ENCODE results near the gene DUSP1. TPM values are rescaled to one million over a fixed set of nuclear protein-coding genes. Genes with fewer than 3 reads are reported as not detected.
A peak's percentile ranks its signal among the peaks of the same experiment; 100 is the strongest.
"Not testable (repeated sequence)": the region's sequence is repeated elsewhere in the genome, so short reads cannot be mapped to it uniquely, and the experiment has no call there.

DUSP1 gene
- total RNA-seq, 1 donor from 2014 or later = 84.2 TPM

GRCh38 chr5:172797771-172798191, 26.8 kb upstream of the DUSP1 start:
- DNase-seq (ENCODE audit: low spot score) = no peak

- no peak for DNase-seq (ENCODE audit: low spot score)
Observed at GRCh38 chr5:172796306-172796705, 25.3 kb upstream of the DUSP1 start.

- DNase-seq (ENCODE audit: low spot score) = peak; percentile 91
Observed at GRCh38 chr5:172795318-172795977, 24.5 kb upstream of the DUSP1 start.

GRCh38 chr5:172793577-172794488, 22.8 kb upstream of the DUSP1 start:
- no peak for DNase-seq (ENCODE audit: low spot score)

GRCh38 chr5:172792701-172793570, 21.9 kb upstream of the DUSP1 start:
- DNase-seq (ENCODE audit: low spot score) = no peak

- DNase-seq (ENCODE audit: low spot score) = no peak
Observed at GRCh38 chr5:172791726-172792445, 20.9 kb upstream of the DUSP1 start.

- no peak for DNase-seq (ENCODE audit: low spot score)
Observed at GRCh38 chr5:172791286-172791685, 20.3 kb upstream of the DUSP1 start.

- DNase-seq (ENCODE audit: low spot score) = no peak
Observed at GRCh38 chr5:172790496-172790889, 19.5 kb upstream of the DUSP1 start.

GRCh38 chr5:172789687-172790495, 18.9 kb upstream of the DUSP1 start:
- no peak for DNase-seq (ENCODE audit: low spot score)

- no peak for DNase-seq (ENCODE audit: low spot score)
Observed at GRCh38 chr5:172788771-172789686, 18.0 kb upstream of the DUSP1 start.

- DNase-seq (ENCODE audit: low spot score) = not testable (repeated sequence)
Observed at GRCh38 chr5:172787538-172787937, 16.5 kb upstream of the DUSP1 start.

- DNase-seq (ENCODE audit: low spot score) = no peak
Observed at GRCh38 chr5:172786736-172787462, 15.9 kb upstream of the DUSP1 start.

GRCh38 chr5:172785429-172786088, 14.6 kb upstream of the DUSP1 start:
- DNase-seq (ENCODE audit: low spot score) = no peak

GRCh38 chr5:172784162-172784561, 13.2 kb upstream of the DUSP1 start:
- not testable (repeated sequence) for DNase-seq (ENCODE audit: low spot score)

GRCh38 chr5:172783319-172783718, 12.3 kb upstream of the DUSP1 start:
- DNase-seq (ENCODE audit: low spot score) = not testable (repeated sequence)

GRCh38 chr5:172782169-172783039, 11.4 kb upstream of the DUSP1 start:
- DNase-seq (ENCODE audit: low spot score) = no peak

GRCh38 chr5:172779691-172780341, 8.8 kb upstream of the DUSP1 start:
- DNase-seq (ENCODE audit: low spot score) = no peak

All from ureter (tissue), 1 donor.